ENCODE measurements around the gene RANBP9. TPM values are rescaled to one million over a fixed set of nuclear protein-coding genes. Genes with fewer than 3 reads are reported as not detected.

RANBP9 gene
- total RNA-seq, 1 donor from 2014 or later: 50.6 TPM

GRCh38 chr6:13664703-13665352 is 46.8 kb downstream of the RANBP9 start:
- peaks cover 79% of the 10 kb centered on the region for H3K4me1 ChIP-seq
- TF ChIP-seq POLR2A (IDR thresholded peaks at IDR 0.05) (no peak), CTCF (IDR thresholded peaks at IDR 0.05) (no peak), POLR2AphosphoS5 (IDR thresholded peaks at IDR 0.05; ENCODE audit: insufficient read depth in 1 of 2, low read depth in 1 of 2) (no peak)
- no peak for DNase-seq (ENCODE audit: extremely low spot score in 2 of 2)
- no peak overlapping the region for H3K27ac ChIP-seq
- H3K27me3 ChIP-seq: no peaks in the 10 kb centered on the region
- no peaks in the 10 kb centered on the region for H3K9me3 ChIP-seq
- H3K36me3 ChIP-seq: no peaks in the 10 kb centered on the region
- intact Hi-C loops (cut with DNase I): no loop called here
- no peak overlapping the region for H3K4me3 ChIP-seq

DNA sequence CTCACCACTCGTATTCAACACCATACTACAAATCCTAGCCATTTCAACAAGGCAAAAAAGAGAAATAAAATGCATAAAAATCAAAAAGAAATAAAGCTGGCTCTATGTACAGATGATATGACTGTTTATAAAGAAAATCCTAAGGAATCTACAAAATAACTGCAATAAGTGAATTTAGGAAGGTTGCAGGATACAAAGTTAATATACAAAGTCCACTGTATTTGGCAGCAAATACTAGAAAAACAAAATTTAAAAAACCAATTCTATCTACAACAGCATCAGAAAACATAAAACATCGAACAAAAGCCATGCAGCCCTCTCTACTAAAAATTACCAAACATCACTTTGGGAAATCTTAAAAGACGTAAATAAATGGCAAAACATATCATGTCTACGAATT is 47.6 kb downstream of the RANBP9 start:
- DNase-seq (ENCODE audit: extremely low spot score in 2 of 2): no peak
- Histone ChIP-seq H3K4me1 (peaks cover 87% of the 10 kb centered on the region), H3K4me3 (no peak overlapping the region), H3K36me3 (no peaks in the 10 kb centered on the region), H3K9me3 (no peaks in the 10 kb centered on the region), H3K27me3 (no peaks in the 10 kb centered on the region), H3K27ac (no peak overlapping the region)
- TF ChIP-seq POLR2AphosphoS5 (IDR thresholded peaks at IDR 0.05; ENCODE audit: insufficient read depth in 1 of 2, low read depth in 1 of 2): no peak
- no peak for TF ChIP-seq CTCF (IDR thresholded peaks at IDR 0.05)
- no peak for TF ChIP-seq POLR2A (IDR thresholded peaks at IDR 0.05)
- intact Hi-C loops (cut with DNase I): no loop called here

DNA sequence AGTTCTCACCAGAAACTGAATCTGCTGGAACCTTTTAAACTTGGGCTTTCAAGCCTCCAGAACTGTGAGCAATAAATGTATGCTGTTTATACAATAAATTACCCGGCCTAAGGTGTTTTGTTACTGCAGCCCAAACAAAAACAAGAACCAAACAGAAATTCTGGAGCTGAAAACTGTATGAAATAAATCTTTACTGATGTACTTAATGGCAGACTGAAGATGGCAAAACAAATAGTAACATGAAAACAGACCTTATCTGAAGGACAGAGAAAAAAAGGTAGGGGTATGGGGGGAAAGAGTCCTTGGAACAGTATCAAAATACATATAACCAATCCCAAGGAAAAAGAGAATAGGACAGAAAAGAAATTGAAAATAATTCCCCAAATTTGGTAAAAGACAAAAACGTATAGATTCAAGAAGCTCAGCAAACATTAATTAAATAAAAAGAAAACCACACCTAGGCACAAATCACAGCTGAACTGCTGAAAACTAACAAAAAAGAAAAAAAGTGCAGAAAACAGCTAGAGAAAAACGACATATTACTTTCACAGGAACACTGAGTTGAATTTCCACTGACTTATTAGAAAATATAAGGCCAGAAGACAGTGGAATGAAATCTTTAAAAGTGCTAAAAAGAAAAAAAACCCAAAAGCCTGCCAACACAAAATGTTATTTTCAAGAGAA is 48.8 kb downstream of the RANBP9 start:
- no peak for DNase-seq (ENCODE audit: extremely low spot score in 2 of 2)
- Histone ChIP-seq H3K4me1 (peaks cover 86% of the 10 kb centered on the region), H3K4me3 (no peak overlapping the region), H3K27me3 (no peaks in the 10 kb centered on the region), H3K9me3 (no peaks in the 10 kb centered on the region), H3K36me3 (no peaks in the 10 kb centered on the region), H3K27ac (no peak overlapping the region)
- intact Hi-C loops (cut with DNase I): no loop called here
- no peak for TF ChIP-seq POLR2A (IDR thresholded peaks at IDR 0.05)
- TF ChIP-seq CTCF (IDR thresholded peaks at IDR 0.05): no peak
- TF ChIP-seq POLR2AphosphoS5 (IDR thresholded peaks at IDR 0.05; ENCODE audit: insufficient read depth in 1 of 2, low read depth in 1 of 2): no peak

- no peak for TF ChIP-seq CTCF (IDR thresholded peaks at IDR 0.05)
- TF ChIP-seq POLR2A (IDR thresholded peaks at IDR 0.05): no peak
- no peak for TF ChIP-seq POLR2AphosphoS5 (IDR thresholded peaks at IDR 0.05; ENCODE audit: insufficient read depth in 1 of 2, low read depth in 1 of 2)
- Histone ChIP-seq H3K4me3 (no peak overlapping the region), H3K9me3 (no peaks in the 10 kb centered on the region), H3K4me1 (peaks cover 77% of the 10 kb centered on the region), H3K36me3 (no peaks in the 10 kb centered on the region), H3K27ac (no peak overlapping the region), H3K27me3 (no peaks in the 10 kb centered on the region)
- intact Hi-C loops (cut with DNase I): no loop called here
- no peak for DNase-seq (ENCODE audit: extremely low spot score in 2 of 2)
These were observed 50.0 kb downstream of the RANBP9 start for GRCh38 chr6:13661647-13662046.

DNA sequence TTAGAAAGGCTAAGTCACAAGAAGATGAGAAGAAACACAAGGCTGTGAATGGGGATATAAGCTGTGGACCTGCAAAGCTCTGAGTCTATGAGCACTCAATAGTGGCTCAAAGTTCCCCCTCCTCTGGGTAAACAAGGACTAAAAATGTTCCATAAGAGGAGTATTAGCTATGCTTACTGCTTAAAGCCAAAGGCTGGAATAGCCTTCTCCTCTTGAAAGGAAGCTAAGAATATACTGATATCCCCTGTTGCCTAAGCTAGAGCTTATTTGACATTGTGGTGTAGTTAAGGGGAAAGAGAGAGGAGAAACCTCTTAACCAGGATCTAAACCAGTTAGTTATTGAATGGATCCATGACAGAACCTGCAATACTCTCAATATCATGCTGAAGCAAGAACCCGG is 50.7 kb downstream of the RANBP9 start:
- no peak for TF ChIP-seq POLR2AphosphoS5 (IDR thresholded peaks at IDR 0.05; ENCODE audit: insufficient read depth in 1 of 2, low read depth in 1 of 2)
- H3K36me3 ChIP-seq: peaks cover 0 to 2% of the 10 kb centered on the region in 2 donors
- intact Hi-C loops (cut with DNase I): no loop called here
- peaks cover 70% of the 10 kb centered on the region for H3K4me1 ChIP-seq
- H3K27ac ChIP-seq: no peak overlapping the region
- H3K4me3 ChIP-seq: no peak overlapping the region
- DNase-seq (ENCODE audit: extremely low spot score in 2 of 2): no peak
- no peaks in the 10 kb centered on the region for H3K9me3 ChIP-seq
- H3K27me3 ChIP-seq: no peaks in the 10 kb centered on the region

Data from vagina (tissue), 2 donors.